ENCODE data around the gene ST14.

DNA sequence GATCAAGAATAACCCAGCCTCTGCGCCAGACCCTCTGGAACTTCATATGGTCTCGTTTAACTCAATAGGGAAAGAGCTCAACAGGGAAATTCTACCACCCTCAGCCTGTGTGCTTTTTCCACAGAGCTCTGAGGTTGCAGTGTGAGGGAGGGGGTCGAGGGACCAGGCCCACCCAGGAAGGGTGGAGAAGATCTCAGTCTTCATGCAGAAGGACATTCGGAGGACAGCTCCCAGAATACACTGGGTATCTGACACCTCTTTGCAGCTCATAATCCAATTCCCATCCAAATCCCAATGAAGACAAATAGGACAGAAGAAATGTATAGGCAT, 56.6 kb downstream of the ST14 start:
- TF ChIP-seq, protein P1, sequence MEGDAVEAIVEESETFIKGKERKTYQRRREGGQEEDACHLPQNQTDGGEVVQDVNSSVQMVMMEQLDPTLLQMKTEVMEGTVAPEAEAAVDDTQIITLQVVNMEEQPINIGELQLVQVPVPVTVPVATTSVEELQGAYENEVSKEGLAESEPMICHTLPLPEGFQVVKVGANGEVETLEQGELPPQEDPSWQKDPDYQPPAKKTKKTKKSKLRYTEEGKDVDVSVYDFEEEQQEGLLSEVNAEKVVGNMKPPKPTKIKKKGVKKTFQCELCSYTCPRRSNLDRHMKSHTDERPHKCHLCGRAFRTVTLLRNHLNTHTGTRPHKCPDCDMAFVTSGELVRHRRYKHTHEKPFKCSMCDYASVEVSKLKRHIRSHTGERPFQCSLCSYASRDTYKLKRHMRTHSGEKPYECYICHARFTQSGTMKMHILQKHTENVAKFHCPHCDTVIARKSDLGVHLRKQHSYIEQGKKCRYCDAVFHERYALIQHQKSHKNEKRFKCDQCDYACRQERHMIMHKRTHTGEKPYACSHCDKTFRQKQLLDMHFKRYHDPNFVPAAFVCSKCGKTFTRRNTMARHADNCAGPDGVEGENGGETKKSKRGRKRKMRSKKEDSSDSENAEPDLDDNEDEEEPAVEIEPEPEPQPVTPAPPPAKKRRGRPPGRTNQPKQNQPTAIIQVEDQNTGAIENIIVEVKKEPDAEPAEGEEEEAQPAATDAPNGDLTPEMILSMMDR (IDR thresholded peaks at IDR 0.05; ENCODE audit: low read length), result no peak
- TF ChIP-seq EZH2phosphoT487 (IDR thresholded peaks at IDR 0.05; ENCODE audit: low read length) (no peak), EZH2 (optimal IDR thresholded peaks at IDR 0.05; ENCODE audit: low read depth, low read length) (no peak)

Data from MM.1S (cell line).